ENCODE measurements around the gene EPB41L2. TPM values are rescaled to one million over a fixed set of nuclear protein-coding genes. Genes with fewer than 3 reads are reported as not detected.

Gene EPB41L2
- total RNA-seq, 2 experiments from 2014 or later, result 30.4 to 37.8 TPM

Other genes starting within 250 kb of the EPB41L2 start
- gene SMLR1, start 235.8 kb downstream of the EPB41L2 start, total RNA-seq, result not detected
- 1 to 10 TPM; 4.0 to 4.3 TPM for gene AKAP7, start 72.2 kb upstream of the EPB41L2 start, total RNA-seq